Endodermal cell (in vitro differentiated cells): ENCODE results near the gene ASB8. TPM values are rescaled to one million over a fixed set of nuclear protein-coding genes. Genes with fewer than 3 reads are reported as not detected.
A peak's percentile ranks its signal among the peaks of the same experiment; 100 is the strongest.

Experiments
- DNase-seq: peaks from one replicate; pipeline ENCODE4 v3.0.0-alpha.2; 2017
- H3K27ac ChIP-seq: 2 replicates; pipeline ENCODE4 v1.5.1; 2013; ENCODE audit warnings: mild to moderate bottlenecking, low read depth, low read length, moderate library complexity
- H3K27me3 ChIP-seq: 2 replicates; pipeline ENCODE4 v1.6.1; 2013; ENCODE audit warnings: mild to moderate bottlenecking, low read length, moderate library complexity; ENCODE audit not compliant: insufficient read depth, control insufficient read depth, poor library complexity, severe bottlenecking
- H3K36me3 ChIP-seq: 2 replicates; pipeline ENCODE4 v1.7.0; 2013; ENCODE audit warnings: mild to moderate bottlenecking, low read length, moderate library complexity; ENCODE audit not compliant: control insufficient read depth, insufficient read depth
- H3K4me1 ChIP-seq: one replicate; pipeline ENCODE4 v1.7.0; 2013; ENCODE audit warnings: low read length; ENCODE audit not compliant: control insufficient read depth, insufficient read depth
- H3K4me3 ChIP-seq: 2 replicates; pipeline ENCODE4 v1.5.1; 2013; ENCODE audit warnings: mild to moderate bottlenecking, low read length, moderate library complexity
- H3K9ac ChIP-seq: 2 replicates; pipeline ENCODE4 v1.6.1; 2013; ENCODE audit warnings: mild to moderate bottlenecking, low read length, moderate library complexity; ENCODE audit not compliant: poor library complexity, severe bottlenecking; ENCODE audit errors: extremely low read depth
- H3K9me3 ChIP-seq: 2 replicates; pipeline ENCODE4 v1.6.1; 2013; ENCODE audit warnings: mild to moderate bottlenecking, low read length, moderate library complexity; ENCODE audit not compliant: control insufficient read depth
- H3K27ac Mint-ChIP-seq: 2 replicates; pipeline ENCODE4 v1.8.0; 2020; ENCODE audit warnings: mixed read lengths
- H3K27me3 Mint-ChIP-seq: 2 replicates; pipeline ENCODE4 v1.8.0; 2021; ENCODE audit warnings: mild to moderate bottlenecking, mixed read lengths; ENCODE audit not compliant: insufficient read depth
- H3K36me3 Mint-ChIP-seq: 2 replicates; pipeline ENCODE4 v1.8.0; 2020; ENCODE audit warnings: low read depth, mixed read lengths
- H3K4me1 Mint-ChIP-seq: 2 replicates; pipeline ENCODE4 v1.8.0; 2020; ENCODE audit warnings: mixed read lengths
- H3K4me3 Mint-ChIP-seq: 2 replicates; pipeline ENCODE4 v1.8.0; 2020; ENCODE audit warnings: mild to moderate bottlenecking, moderate library complexity, mixed read lengths
- H3K9me3 Mint-ChIP-seq: 2 replicates; pipeline ENCODE4 v1.8.0; 2020; ENCODE audit warnings: mild to moderate bottlenecking, mixed read lengths
- WGBS, 2 experiments: methylation state at CpG; one replicate each; pipeline versions ENCODE4 v1.1.5 to v1.1.7; 2013; ENCODE audit warnings: missing lambda C conversion rate in 2 of 2, mixed read lengths in 1 of 2; ENCODE audit not compliant: insufficient coverage in 1 of 2, insufficient read length in 1 of 2; 5-methylcytosine and 5-hydroxymethylcytosine counted together
- total RNA-seq, 2 donors: library from RNA; stranded (reverse); fragmentation: NEBNext Ultra II Directional in 1 of 2; extraction: Animal tissue kit (Norgen Biotek cat#: 25700) in 1 of 2; gene quantifications; 2 replicates in 1 of 2; 3 replicates in 1 of 2; pipeline ENCODE4 v1.2.1, GENCODE V29; 2021
- TF ChIP-seq, protein P1 (sequence below): fragments of 200-600 bp; sonication (generic); conservative IDR thresholded peaks from 2 replicates; pipeline ENCODE4 v1.5.0; 2021; ENCODE audit warnings: antibody characterized with exemption, mild to moderate bottlenecking

ASB8 gene
- total RNA-seq, 2 donors from 2014 or later: 7.1 to 9.0 TPM

DNA sequence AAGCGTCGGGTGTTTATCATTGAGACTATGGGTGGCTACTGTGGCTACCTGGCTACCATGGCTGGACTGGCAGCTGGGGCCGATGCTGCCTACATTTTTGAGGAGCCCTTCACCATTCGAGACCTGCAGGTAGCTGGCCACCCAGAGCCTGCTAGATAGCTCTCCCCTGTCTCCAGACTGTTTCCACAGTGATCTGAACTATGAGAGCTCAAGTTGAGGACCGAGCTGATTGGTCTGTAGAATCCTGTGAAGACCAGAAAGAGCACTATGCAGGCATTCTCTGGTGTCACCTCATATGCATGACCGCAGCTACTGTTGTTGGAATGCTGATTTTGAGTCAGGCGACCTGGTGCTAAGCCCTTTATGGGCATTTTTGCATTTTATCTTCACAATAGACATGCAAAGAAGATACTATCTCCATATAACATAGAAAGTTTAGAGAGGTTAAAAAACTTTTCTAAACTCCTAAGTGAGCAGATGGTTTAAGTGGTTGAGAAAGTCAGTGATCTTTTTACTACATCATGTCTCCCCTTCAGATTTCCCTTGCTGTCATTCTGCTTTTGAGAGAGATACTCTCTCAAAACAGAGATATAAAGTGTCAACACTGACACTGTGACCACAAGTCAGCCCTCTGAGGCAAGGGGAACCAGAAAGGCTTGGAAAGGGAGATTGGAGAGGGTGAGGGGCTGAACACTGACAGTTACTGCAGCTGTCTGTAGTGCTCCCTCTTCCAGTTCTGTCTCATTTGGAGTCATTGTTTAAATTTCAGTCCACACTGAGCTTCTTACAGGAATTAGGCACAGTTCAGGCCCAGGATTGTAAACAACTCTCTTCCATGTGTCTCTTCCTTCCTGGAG, 14.3 kb downstream of the ASB8 start:
- Histone ChIP-seq H3K4me1 (peaks cover 4% of the 10 kb centered on the region), H3K36me3 (peaks cover 84% of the 10 kb centered on the region), H3K27ac (no peak overlapping the region), H3K27me3 (peaks cover 3% of the 10 kb centered on the region), H3K9ac (no peak overlapping the region), H3K4me3 (peak overlapping the region; percentile 37), H3K9me3 (peaks cover 21% of the 10 kb centered on the region)
- Mint-ChIP-seq H3K9me3 (no peaks in the 10 kb centered on the region), H3K4me3 (no peak overlapping the region), H3K36me3 (peaks cover 77% of the 10 kb centered on the region), H3K27me3 (no peaks in the 10 kb centered on the region), H3K4me1 (peaks cover 13% of the 10 kb centered on the region), H3K27ac (peak overlapping the region; percentile 42)
- TF ChIP-seq, protein P1, sequence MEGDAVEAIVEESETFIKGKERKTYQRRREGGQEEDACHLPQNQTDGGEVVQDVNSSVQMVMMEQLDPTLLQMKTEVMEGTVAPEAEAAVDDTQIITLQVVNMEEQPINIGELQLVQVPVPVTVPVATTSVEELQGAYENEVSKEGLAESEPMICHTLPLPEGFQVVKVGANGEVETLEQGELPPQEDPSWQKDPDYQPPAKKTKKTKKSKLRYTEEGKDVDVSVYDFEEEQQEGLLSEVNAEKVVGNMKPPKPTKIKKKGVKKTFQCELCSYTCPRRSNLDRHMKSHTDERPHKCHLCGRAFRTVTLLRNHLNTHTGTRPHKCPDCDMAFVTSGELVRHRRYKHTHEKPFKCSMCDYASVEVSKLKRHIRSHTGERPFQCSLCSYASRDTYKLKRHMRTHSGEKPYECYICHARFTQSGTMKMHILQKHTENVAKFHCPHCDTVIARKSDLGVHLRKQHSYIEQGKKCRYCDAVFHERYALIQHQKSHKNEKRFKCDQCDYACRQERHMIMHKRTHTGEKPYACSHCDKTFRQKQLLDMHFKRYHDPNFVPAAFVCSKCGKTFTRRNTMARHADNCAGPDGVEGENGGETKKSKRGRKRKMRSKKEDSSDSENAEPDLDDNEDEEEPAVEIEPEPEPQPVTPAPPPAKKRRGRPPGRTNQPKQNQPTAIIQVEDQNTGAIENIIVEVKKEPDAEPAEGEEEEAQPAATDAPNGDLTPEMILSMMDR: no peak
- DNase-seq: peak; percentile 76
- 86 to 94% methylated on average over 6 to 7 of the region's 7 CpGs for WGBS, 2 experiments

DNA sequence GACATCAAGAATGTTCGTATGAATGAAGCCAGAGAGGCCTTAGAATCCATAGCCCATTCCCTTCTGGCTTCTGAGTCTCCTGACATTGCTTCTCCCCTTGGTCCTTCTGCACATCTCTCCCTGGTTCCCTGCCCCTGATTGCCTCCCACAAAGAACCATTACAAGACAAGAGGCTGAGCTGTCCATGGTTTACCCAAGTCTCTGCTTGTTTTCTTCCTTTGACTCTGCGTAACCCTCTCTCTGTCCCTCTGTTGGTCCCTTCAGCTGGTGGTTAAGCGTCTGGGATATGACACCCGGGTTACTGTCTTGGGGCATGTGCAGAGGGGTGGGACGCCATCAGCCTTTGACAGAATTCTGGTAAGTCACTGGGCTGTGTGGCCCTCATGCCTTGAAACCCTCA, 22.3 kb downstream of the ASB8 start:
- WGBS, 2 experiments: 96 to 98% methylated on average over 5 of the region's 5 CpGs
- Mint-ChIP-seq H3K9me3 (no peaks in the 10 kb centered on the region), H3K27ac (no peak overlapping the region), H3K27me3 (no peaks in the 10 kb centered on the region), H3K36me3 (peaks cover 64% of the 10 kb centered on the region), H3K4me3 (no peak overlapping the region), H3K4me1 (peaks cover 7% of the 10 kb centered on the region)
- H3K36me3 ChIP-seq: peaks cover 69% of the 10 kb centered on the region
- no peaks in the 10 kb centered on the region for H3K4me1 ChIP-seq
- no peak for DNase-seq
- no peak overlapping the region for H3K9ac ChIP-seq
- TF ChIP-seq, protein P1: no peak
- H3K4me3 ChIP-seq: no peak overlapping the region
- H3K9me3 ChIP-seq: no peaks in the 10 kb centered on the region
- no peaks in the 10 kb centered on the region for H3K27me3 ChIP-seq
- H3K27ac ChIP-seq: no peak overlapping the region

DNA sequence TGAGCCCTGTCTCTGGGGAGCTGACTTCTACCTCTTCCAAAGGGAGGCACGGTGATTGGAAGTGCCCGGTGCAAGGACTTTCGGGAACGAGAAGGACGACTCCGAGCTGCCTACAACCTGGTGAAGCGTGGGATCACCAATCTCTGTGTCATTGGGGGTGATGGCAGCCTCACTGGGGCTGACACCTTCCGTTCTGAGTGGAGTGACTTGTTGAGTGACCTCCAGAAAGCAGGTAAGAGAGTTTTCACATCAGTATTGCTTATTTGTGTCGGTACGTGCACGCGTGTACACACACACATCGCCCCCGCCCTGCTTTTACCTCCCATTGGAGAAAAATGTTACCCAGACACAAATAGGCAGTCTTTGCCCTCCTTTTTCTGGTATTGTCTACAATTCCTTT, 24.5 kb downstream of the ASB8 start:
- TF ChIP-seq, protein P1: no peak
- Mint-ChIP-seq H3K4me1 (peaks cover 9% of the 10 kb centered on the region), H3K27me3 (no peaks in the 10 kb centered on the region), H3K4me3 (no peak overlapping the region), H3K36me3 (peaks cover 65% of the 10 kb centered on the region), H3K9me3 (no peaks in the 10 kb centered on the region), H3K27ac (no peak overlapping the region)
- no peaks in the 10 kb centered on the region for H3K9me3 ChIP-seq
- H3K27ac ChIP-seq: no peak overlapping the region
- H3K27me3 ChIP-seq: no peaks in the 10 kb centered on the region
- no peak overlapping the region for H3K4me3 ChIP-seq
- no peak overlapping the region for H3K9ac ChIP-seq
- peaks cover 69% of the 10 kb centered on the region for H3K36me3 ChIP-seq
- H3K4me1 ChIP-seq: no peaks in the 10 kb centered on the region
- no peak for DNase-seq
- 95 to 96% methylated on average over 8 to 14 of the region's 14 CpGs for WGBS, 2 experiments
